NCI-H460 (cell line): ENCODE results near the gene FEN1. TPM values are rescaled to one million over a fixed set of nuclear protein-coding genes. Genes with fewer than 3 reads are reported as not detected.

Experiments used
- DNase-seq: peaks from one replicate; pipeline ENCODE4 v3.0.0-alpha.2; 2016; ENCODE audit warnings: low read depth; ENCODE audit errors: extremely low read depth
- polyA plus RNA-seq: library from polyadenylated mRNA; depleted of rRNA; stranded (reverse); fragments of >200 nt; gene quantifications from 2 replicates; pipeline ENCODE4 v1.2.3, GENCODE V29; 2014; cell fraction: nucleus; rRNA removed
- total RNA-seq: library from RNA; depleted of rRNA; stranded (reverse); fragments of >200 nt; shearing (Covaris generic); gene quantifications from 2 replicates; pipeline ENCODE4 v1.2.3, GENCODE V29; 2014; rRNA removed

FEN1 gene, protein sequence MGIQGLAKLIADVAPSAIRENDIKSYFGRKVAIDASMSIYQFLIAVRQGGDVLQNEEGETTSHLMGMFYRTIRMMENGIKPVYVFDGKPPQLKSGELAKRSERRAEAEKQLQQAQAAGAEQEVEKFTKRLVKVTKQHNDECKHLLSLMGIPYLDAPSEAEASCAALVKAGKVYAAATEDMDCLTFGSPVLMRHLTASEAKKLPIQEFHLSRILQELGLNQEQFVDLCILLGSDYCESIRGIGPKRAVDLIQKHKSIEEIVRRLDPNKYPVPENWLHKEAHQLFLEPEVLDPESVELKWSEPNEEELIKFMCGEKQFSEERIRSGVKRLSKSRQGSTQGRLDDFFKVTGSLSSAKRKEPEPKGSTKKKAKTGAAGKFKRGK
- 19.3 and 21.3 TPM in 2 replicates for total RNA-seq
- 48.6 and 79.9 TPM in 2 replicates for polyA plus RNA-seq

- peak; percentile 83 for DNase-seq
Measured at GRCh38 chr11:61792310-61793082, at the start of gene FEN1, which contains the start of gene TMEM258. FEN1 (plus strand) TSS chr11:61792911; CDS start chr11:61795362, 2,451 bp downstream. TMEM258 (minus strand) TSS chr11:61792599; CDS start chr11:61792558, 41 bp downstream.

DNA sequence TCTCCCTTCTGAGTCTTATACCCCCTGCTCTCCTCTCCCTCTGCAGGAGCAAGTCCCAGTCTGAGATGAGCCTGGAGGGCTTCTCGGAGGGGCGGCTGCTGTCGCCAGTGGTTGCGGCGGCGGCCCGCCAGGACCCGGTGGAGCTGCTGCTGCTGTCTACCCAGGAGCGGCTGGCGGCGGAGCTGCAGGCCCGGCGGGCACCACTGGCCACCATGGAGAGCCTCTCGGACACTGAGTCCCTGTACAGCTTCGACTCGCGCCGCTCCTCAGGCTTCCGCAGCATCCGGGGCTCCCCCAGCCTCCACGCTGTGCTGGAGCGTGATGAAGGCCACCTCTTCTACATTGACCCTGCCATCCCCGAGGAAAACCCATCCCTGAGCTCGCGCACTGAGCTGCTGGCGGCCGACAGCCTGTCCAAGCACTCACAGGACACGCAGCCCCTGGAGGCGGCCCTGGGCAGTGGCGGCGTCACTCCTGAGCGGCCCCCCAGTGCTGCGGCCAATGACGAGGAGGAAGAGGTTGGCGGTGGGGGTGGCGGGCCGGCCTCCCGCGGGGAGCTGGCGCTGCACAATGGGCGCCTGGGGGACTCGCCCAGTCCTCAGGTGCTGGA is 49.1 kb upstream of the FEN1 start:
- DNase-seq, result no peak

GRCh38 chr11:61744181-61744580 is 48.5 kb upstream of the FEN1 start:
- DNase-seq, result no peak

DNA sequence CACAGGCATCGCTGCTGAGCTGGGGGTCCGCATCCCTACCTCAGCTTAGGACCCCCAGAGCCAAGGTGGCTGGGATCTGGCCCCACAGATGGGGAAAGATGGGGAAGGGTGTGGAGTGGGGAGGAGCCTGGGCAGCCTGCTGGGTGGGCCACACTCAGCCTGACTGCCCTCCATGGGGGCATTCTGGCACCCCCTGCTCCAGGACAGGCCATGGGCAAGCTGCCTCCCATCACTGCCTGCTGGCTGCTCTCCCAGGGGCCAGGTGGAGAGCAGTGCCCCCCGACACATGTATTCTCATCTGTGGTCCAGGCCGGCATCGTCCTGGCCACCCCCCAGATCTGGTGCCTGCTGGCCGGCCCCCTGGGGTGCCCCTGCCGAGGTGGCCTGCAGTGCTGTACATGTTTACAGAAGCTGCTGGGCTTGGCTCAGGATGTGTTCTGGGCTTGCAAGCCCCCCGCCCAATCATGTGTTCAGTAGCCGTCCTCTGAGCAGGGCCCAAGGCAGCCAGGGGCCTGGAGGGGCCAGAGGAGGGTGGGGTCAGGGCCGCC is 48.0 kb upstream of the FEN1 start:
- DNase-seq, result no peak

DNA sequence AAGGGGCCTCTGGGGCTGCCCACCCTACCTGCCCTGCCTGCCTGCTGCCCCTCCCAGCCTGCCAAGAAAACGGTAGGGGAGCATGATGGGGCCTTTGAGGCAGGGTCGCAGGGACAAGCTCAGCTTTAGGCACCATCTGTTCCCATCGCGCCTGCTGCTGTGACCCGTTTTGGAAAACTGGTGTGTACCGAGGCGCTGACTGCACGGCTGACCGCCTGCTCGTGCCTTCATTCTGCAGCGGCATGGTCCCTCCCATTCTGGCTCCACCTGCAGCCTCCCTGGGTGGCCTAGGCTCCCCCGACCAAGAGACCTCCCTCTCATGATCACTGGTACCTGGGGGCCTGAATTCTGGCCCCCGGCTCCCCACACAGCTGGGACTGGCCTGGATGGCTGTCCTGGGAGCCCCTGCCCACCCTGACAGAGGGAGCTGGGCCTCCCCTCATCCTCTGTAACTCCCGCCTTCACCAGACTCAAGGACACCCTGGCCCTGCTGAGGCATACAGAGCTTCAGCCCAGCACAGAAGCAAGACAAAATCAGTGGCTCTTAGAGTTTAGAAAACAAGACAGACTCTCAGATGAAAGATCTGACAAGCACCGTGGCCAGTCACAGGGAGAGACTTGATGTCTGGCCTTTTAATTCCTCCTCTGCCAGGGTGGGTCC is 46.8 kb upstream of the FEN1 start:
- no peak for DNase-seq

DNA sequence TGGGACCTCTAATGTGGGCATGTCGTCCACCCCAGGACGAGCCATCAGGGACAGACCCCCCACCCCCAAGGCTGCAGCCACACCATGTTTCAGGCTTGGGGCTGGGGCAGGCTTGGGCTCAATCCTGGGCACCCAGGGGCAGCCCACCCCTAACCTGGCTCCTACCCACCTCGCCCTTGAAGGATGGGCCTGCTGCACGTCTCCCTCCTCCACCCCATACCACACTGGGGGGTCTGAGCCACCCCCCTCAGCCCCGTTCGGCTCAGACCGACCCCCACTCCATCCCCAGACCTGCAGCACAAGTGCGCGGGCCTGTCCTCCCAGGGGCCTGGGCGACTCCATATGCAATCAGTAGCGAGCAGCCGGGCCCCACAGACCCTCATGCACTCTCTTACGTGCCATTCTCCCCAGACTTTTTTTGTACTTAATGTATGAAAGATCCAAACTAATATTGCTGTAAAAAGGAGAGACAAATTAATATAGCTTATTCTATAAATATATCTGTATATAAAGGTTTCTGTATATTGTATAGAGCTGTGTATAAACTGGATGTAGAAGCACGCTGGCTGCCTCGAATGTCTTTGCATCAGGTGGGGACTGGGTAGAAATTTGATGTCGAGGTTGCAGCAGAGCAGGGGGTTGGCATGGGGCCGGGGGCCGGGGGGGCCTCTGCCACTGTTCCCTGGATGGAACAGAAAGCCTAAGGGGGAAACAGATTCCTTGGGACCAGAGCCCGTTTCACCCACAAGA is 46.1 kb upstream of the FEN1 start:
- DNase-seq, result no peak

GRCh38 chr11:61747192-61747966 is 45.3 kb upstream of the FEN1 start:
- DNase-seq, result peak; percentile 40

DNA sequence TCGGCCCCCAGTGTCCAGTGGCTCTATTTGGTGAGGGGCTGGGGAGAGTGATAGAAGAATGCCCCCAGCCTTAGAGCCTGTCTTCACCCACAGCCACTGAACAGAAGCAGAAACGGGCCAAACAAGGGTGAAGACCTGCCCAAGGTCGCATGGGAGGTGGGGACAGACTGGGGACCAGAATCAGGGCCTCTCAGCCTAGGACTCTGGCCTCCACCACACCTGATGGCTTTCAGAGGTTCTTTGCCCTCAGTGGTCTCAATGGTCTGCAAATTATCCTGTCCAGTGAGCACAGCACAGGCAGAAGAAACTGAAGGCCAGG is 44.8 kb upstream of the FEN1 start:
- no peak for DNase-seq

GRCh38 chr11:61749591-61750217 is 43.0 kb upstream of the FEN1 start:
- no peak for DNase-seq

GRCh38 chr11:61750631-61751273 is 42.0 kb upstream of the FEN1 start:
- no peak for DNase-seq

DNA sequence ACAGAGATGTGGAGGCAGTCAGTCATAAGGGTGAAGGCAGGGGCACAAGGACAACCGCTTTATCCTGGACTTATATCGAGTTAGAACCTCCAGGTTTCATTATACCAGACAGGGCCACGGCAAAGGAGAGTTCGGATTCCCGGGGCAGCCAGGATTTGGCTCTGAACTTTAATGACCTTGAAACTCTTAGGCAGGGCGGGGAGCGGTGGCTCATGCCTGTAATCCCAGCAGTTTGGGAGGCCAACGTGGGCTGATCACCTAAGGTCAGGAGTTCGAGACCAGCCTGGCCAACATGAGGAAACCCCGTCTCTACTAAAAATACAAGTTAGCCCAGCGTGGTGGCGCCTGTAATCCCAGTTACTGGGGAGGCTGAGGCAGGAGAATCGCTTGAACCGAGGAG is 41.3 kb upstream of the FEN1 start:
- no peak for DNase-seq

GRCh38 chr11:61752117-61752924 is 40.4 kb upstream of the FEN1 start, which contains the start of gene MYRF:
MYRF (plus strand) TSS chr11:61752636; CDS start chr11:61752745, 109 bp downstream.
- DNase-seq, result peak; percentile 34

- DNase-seq, result no peak
Measured at GRCh38 chr11:61752925-61753521, 39.7 kb upstream of the FEN1 start.

DNA sequence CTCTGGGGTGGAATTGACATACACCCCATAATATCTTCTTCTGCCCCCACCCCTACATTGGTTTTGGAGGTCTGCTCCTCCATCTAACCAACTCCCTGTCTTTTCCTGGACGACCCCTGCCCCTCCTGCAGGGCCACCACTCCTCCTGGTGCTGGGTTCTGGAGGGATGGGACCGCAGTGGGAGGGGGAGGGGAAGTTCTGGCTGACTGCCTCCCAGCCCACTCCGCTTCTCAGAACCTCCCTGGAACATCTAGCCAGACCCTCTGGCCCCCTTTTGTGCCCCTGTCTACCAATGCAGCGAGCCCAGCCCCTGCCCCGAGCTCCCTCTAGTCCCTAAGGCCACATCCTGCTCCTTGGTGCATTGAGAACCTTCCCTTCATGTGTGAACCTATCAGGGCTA is 39.0 kb upstream of the FEN1 start:
- DNase-seq, result no peak

- no peak for DNase-seq
Measured at GRCh38 chr11:61754534-61755482, 37.9 kb upstream of the FEN1 start.

GRCh38 chr11:61756147-61756451 is 36.6 kb upstream of the FEN1 start:
- DNase-seq, result no peak
